ENCODE results near the gene FBN1. TPM values are rescaled to one million over a fixed set of nuclear protein-coding genes. Genes with fewer than 3 reads are reported as not detected.

FBN1 gene
- total and polyA plus RNA-seq, 10 of the 15 experiments (the other 5 are each of a cell fraction or from before 2014, with no cell fraction given), result 2.2 to 15.3 (median 7.0) TPM

DNA sequence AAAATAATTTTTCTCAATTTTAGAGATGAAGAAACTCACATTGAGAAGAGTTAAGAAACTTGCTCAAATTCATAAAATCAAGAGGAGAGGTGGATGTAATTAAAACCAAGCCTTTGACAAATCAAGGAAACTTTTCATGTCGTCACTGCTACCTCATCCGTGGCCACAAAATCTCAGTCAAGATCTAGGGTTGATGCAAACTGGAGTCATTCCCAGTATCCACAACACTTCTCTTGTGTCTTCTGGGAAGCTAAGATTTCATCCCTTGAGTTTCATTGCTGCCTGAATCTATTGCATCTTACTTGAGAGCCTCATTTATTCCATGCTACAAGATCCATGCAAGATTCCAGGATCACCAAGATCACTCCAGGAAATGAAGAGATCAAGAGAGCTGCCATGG is 5.4 kb upstream of the FBN1 start (continued):
- TF ChIP-seq, protein P1, sequence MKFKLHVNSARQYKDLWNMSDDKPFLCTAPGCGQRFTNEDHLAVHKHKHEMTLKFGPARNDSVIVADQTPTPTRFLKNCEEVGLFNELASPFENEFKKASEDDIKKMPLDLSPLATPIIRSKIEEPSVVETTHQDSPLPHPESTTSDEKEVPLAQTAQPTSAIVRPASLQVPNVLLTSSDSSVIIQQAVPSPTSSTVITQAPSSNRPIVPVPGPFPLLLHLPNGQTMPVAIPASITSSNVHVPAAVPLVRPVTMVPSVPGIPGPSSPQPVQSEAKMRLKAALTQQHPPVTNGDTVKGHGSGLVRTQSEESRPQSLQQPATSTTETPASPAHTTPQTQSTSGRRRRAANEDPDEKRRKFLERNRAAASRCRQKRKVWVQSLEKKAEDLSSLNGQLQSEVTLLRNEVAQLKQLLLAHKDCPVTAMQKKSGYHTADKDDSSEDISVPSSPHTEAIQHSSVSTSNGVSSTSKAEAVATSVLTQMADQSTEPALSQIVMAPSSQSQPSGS (IDR thresholded peaks at IDR 0.05; ENCODE audit: low read length), result no peak
- TF ChIP-seq MEF2B (IDR thresholded peaks at IDR 0.05; ENCODE audit: partially characterized antibody, poor library complexity, severe bottlenecking) (no peak), BMI1 (IDR thresholded peaks at IDR 0.05; ENCODE audit: borderline replicate concordance) (no peak), EZH2 (IDR thresholded peaks at IDR 0.05; ENCODE audit: borderline replicate concordance, control insufficient read depth, low read depth, low read length) (no peak), SIX5 (IDR thresholded peaks at IDR 0.05; ENCODE audit: low read depth, low read length, severe bottlenecking) (no peak), EED (IDR thresholded peaks at IDR 0.05; ENCODE audit: low read depth) (no peak), SIN3A (IDR thresholded peaks at IDR 0.05; ENCODE audit: low read depth, low read length) (no peak), YY1 (IDR thresholded peaks at IDR 0.05; ENCODE audit: low read depth, low read length) (no peak), SPI1 (IDR thresholded peaks at IDR 0.05; ENCODE audit: borderline replicate concordance, insufficient read depth, low read depth, low read length) (no peak)
- TF ChIP-seq, protein P2, sequence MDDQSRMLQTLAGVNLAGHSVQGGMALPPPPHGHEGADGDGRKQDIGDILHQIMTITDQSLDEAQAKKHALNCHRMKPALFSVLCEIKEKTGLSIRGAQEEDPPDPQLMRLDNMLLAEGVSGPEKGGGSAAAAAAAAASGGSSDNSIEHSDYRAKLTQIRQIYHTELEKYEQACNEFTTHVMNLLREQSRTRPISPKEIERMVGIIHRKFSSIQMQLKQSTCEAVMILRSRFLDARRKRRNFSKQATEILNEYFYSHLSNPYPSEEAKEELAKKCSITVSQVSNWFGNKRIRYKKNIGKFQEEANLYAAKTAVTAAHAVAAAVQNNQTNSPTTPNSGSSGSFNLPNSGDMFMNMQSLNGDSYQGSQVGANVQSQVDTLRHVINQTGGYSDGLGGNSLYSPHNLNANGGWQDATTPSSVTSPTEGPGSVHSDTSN (IDR thresholded peaks at IDR 0.05; ENCODE audit: insufficient replicate concordance, low read depth, low read length), result no peak
- TF ChIP-seq, protein P3, sequence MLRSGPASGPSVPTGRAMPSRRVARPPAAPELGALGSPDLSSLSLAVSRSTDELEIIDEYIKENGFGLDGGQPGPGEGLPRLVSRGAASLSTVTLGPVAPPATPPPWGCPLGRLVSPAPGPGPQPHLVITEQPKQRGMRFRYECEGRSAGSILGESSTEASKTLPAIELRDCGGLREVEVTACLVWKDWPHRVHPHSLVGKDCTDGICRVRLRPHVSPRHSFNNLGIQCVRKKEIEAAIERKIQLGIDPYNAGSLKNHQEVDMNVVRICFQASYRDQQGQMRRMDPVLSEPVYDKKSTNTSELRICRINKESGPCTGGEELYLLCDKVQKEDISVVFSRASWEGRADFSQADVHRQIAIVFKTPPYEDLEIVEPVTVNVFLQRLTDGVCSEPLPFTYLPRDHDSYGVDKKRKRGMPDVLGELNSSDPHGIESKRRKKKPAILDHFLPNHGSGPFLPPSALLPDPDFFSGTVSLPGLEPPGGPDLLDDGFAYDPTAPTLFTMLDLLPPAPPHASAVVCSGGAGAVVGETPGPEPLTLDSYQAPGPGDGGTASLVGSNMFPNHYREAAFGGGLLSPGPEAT (IDR thresholded peaks at IDR 0.05; ENCODE audit: low read depth), result no peak
